Testis (tissue), 3 donors: ENCODE data around the gene SUGT1. TPM values are rescaled to one million over a fixed set of nuclear protein-coding genes. Genes with fewer than 3 reads are reported as not detected.
A peak's percentile ranks its signal among the peaks of the same experiment; 100 is the strongest.
"Not testable (repeated sequence)": the region's sequence is repeated elsewhere in the genome, so short reads cannot be mapped to it uniquely, and the experiment has no call there.

Experiments
- DNase-seq: peaks from one replicate; pipeline ENCODE4 v3.0.0-alpha.2; 2019
- H3K27ac ChIP-seq, 2 donors: fragments of 200-600 bp; sonication (generic); one replicate each; pipeline ENCODE4 v1.5.1; 2019
- H3K27me3 ChIP-seq: fragments of 200-600 bp; sonication (generic); one replicate; pipeline ENCODE4 v1.5.1; 2019
- H3K36me3 ChIP-seq: fragments of 200-600 bp; sonication (generic); one replicate; pipeline ENCODE4 v1.5.1; 2017; ENCODE audit warnings: low read depth; ENCODE audit errors: missing control alignments
- H3K4me1 ChIP-seq: fragments of 200-600 bp; sonication (generic); one replicate; pipeline ENCODE4 v1.5.1; 2019
- H3K4me3 ChIP-seq, 2 donors: fragments of 200-600 bp; sonication (generic); one replicate each; pipeline ENCODE4 v1.5.1; 2017 to 2019
- H3K9me3 ChIP-seq: fragments of 200-600 bp; sonication (generic); one replicate; pipeline ENCODE4 v1.5.1; 2017
- POLR2A ChIP-seq: fragments of 450-650 bp; IDR thresholded peaks from one replicate; pipeline ENCODE4 v1.6.1; 2017; ENCODE audit warnings: antibody characterized with exemption, mild to moderate bottlenecking, moderate library complexity
- WGBS, 2 donors: methylation state at CpG; one replicate each; pipeline ENCODE4 v1.1.5; 2018; 5-methylcytosine and 5-hydroxymethylcytosine counted together
- intact Hi-C: fragments of 100-400 bp; cut with DNase I; formaldehyde crosslinking; loops from one replicate; pipeline ENCODE4 v1.15.1; 2023; ENCODE audit warnings: low total_unique reads
- polyA plus RNA-seq: library from polyadenylated mRNA; stranded (reverse); fragments of 350-450 nt; fragmentation: Illumina TruSeq; extraction: RNeasy Lipid Tissue Mini Kit (QIAGEN cat#74804); gene quantifications from one replicate; pipeline ENCODE4 v1.2.3, GENCODE V29; 2014; ENCODE audit warnings: low read depth, low replicate concordance; ENCODE audit not compliant: insufficient read depth
- total RNA-seq, 2 donors: library from RNA; depleted of rRNA; stranded (reverse); fragments of >200 nt; gene quantifications; one replicate each; pipeline ENCODE4 v1.2.3, GENCODE V29; 2016
- TF ChIP-seq, protein P1 (sequence below), 3 experiments: fragments of 450-650 bp in 2 of 3; fragments of 200-600 bp in 1 of 3; sonication (generic) in 1 of 3; IDR thresholded peaks; one replicate each; pipeline ENCODE4 v1.5.1; 2016 to 2019; ENCODE audit warnings: antibody characterized with exemption in 3 of 3, mild to moderate bottlenecking in 2 of 3, moderate library complexity in 1 of 3

The SUGT1 gene
- total and polyA plus RNA-seq, 3 donors from 2014 or later: 49.1 to 63.4 (median 54.2) TPM

GRCh38 chr13:52615134-52615801 is 37.4 kb upstream of the SUGT1 start:
- intact Hi-C loops: no loop called here

GRCh38 chr13:52615812-52616211 is 36.8 kb upstream of the SUGT1 start:
- Histone ChIP-seq H3K36me3 (no peaks in the 10 kb centered on the region), H3K27me3 (no peaks in the 10 kb centered on the region), H3K4me1 (peaks cover 3% of the 10 kb centered on the region), H3K27ac (no peak overlapping the region), H3K9me3 (no peaks in the 10 kb centered on the region), H3K4me3 (no peak overlapping the region)
- 70 to 84% methylated on average over 5 of the region's 5 CpGs for WGBS, 2 donors
- DNase-seq: no peak
- intact Hi-C loops: no loop called here
- TF ChIP-seq, protein P1, sequence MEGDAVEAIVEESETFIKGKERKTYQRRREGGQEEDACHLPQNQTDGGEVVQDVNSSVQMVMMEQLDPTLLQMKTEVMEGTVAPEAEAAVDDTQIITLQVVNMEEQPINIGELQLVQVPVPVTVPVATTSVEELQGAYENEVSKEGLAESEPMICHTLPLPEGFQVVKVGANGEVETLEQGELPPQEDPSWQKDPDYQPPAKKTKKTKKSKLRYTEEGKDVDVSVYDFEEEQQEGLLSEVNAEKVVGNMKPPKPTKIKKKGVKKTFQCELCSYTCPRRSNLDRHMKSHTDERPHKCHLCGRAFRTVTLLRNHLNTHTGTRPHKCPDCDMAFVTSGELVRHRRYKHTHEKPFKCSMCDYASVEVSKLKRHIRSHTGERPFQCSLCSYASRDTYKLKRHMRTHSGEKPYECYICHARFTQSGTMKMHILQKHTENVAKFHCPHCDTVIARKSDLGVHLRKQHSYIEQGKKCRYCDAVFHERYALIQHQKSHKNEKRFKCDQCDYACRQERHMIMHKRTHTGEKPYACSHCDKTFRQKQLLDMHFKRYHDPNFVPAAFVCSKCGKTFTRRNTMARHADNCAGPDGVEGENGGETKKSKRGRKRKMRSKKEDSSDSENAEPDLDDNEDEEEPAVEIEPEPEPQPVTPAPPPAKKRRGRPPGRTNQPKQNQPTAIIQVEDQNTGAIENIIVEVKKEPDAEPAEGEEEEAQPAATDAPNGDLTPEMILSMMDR (IDR thresholded peaks at IDR 0.05): no peak
- no peak for TF ChIP-seq POLR2A

More at GRCh38 chr13:52615134-52615801, 37.4 kb upstream of the SUGT1 start:
- H3K36me3 ChIP-seq: no peaks in the 10 kb centered on the region
- no peak for DNase-seq
- H3K27ac ChIP-seq: no peak overlapping the region
- peaks cover 3% of the 10 kb centered on the region for H3K4me1 ChIP-seq
- H3K9me3 ChIP-seq: no peaks in the 10 kb centered on the region
- whole genome bisulfite sequencing, 2 donors: 89 to 94% methylated on average over 4 of the region's 4 CpGs
- TF ChIP-seq, protein P1 (IDR thresholded peaks at IDR 0.05): no peak
- TF ChIP-seq POLR2A: no peak
- no peak overlapping the region for H3K4me3 ChIP-seq
- no peaks in the 10 kb centered on the region for H3K27me3 ChIP-seq

DNA sequence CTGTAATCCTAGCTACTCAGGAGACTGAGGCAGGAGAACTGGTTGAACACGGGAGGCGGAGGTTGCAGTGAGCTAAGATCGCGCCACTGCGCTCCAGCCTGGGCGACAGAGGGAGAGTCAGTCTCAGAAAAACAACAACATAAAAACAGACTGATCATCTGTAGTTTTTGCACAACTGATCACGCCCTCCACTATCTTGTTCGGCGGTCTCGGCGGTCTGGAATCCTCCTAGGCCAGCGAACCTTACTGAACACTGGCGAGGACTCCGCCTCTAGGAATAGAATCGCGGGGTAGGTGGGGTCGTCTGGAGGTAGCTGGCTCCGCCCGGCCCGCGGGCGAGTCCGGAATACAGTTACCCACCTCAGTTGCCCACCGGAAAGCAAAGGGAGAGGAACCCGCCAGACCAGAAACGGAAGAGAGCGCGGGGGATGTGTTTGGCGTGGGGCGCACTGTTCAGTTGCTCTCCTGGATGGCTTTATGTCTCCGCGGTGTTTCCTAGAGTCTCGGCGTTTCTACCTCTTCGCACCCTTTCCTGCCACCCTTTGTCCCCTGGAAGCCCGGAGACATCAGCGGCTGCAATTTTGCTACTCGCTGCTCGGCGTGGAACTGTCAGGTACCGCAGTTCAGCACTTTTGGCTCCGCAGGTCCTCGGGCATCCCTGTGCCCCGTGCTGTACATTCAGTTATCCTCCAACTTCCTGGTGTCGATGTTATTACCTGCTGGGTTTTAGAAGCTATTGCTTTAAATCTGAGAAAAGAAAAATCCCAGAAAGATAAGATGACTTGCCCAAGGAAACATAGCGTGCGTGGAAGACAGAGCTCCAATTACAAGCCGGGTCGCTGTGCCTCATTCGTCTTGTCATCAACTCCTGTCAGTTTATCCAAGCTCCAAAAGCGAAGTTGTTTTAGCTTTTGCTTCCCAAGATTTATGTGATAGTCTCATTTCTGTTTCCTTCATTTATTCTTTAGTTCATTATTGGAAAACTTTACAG is 35.3 kb upstream of the SUGT1 start:
- Histone ChIP-seq H3K27me3 (no peaks in the 10 kb centered on the region), H3K36me3 (no peaks in the 10 kb centered on the region), H3K27ac (peak overlapping the region; percentile 44 to 79), H3K4me3 (peak overlapping the region; percentile 55 to 81), H3K9me3 (no peaks in the 10 kb centered on the region), H3K4me1 (peaks cover 3% of the 10 kb centered on the region)
- peak; percentile 88 for DNase-seq
- no peak for TF ChIP-seq POLR2A
- TF ChIP-seq, protein P1 (IDR thresholded peaks at IDR 0.05): no peak
- intact Hi-C loops: no loop called here
- WGBS, 2 donors: 0 to 1% methylated on average over 46 to 51 of the region's 51 CpGs

DNA sequence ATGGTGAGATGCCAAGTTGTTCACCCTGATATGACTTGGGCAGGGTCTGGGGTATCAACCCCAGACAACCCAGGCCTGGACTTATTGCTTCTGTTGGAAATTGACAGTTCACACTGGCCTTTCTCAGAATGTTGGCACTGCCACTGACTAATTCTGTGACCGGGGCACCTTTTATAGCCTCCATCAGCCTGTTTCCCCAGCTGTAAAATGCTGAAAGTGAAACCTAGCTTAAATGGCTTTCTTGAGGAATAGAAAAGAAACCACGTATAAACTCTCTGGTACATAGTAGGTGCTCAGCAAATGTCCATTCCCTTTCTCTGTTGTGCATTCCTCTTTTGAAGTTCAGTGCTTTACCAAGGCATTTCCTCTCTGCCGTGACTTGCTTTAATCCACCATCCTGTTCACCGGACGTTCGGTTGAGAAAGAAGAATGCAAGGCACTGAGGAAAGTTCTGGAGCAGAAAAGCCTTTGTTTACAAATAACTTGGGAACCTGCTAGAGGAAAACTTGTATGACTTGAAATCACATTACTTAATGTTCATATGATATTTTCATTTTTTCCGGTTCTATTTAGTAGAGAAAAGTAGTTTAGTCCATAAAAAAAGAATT is 21.4 kb upstream of the SUGT1 start:
- H3K4me1 ChIP-seq, H3K27ac ChIP-seq, H3K9me3 ChIP-seq, H3K4me3 ChIP-seq, H3K27me3 ChIP-seq, H3K36me3 ChIP-seq, intact Hi-C loops, DNase-seq: not testable (repeated sequence)
- 75 to 78% methylated on average over 6 to 7 of the region's 7 CpGs for WGBS, 2 donors
